Stimulated activated CD8-positive, alpha-beta memory T cell treated with anti-CD3 and anti-CD28 coated beads, Interleukin-7, amount 100 ng/mL, for 1 hour (primary cell): ENCODE results near the gene CRACR2A.

ENCODE experiments used
- DNase-seq, 2 donors: peaks; one replicate each; pipeline ENCODE4 v3.0.0-alpha.2; 2020; ENCODE audit warnings: low read depth in 2 of 2

Gene CRACR2A

DNA sequence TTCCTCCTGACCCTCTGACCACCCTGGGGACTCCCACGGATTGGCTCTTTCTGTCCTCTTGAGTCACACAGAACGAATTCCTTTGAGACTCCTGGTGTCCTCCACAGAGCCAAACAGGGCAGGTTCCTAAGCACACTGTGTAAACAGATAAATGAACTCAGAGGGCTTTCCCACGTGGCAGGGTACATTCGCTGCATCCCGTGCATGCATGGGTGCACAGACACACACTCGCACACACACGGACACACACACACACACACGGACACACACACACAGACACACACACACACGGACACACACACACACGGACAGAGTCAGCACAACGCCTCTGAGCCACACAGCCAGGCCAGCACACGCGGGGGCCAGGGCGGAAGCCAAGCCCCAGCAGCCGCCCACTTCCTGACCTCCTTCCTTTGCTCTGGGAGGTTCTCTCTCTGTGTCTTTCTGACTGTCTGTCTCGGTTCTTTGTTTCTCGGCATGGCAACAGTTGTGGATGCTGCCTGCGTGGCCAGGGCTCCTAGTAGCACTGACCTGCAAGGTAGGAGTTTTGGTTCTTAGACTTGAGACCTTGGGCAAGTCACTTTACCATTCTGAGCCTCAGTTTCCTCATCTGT lies 706 bp downstream of the CRACR2A start:
- no peak for DNase-seq

DNA sequence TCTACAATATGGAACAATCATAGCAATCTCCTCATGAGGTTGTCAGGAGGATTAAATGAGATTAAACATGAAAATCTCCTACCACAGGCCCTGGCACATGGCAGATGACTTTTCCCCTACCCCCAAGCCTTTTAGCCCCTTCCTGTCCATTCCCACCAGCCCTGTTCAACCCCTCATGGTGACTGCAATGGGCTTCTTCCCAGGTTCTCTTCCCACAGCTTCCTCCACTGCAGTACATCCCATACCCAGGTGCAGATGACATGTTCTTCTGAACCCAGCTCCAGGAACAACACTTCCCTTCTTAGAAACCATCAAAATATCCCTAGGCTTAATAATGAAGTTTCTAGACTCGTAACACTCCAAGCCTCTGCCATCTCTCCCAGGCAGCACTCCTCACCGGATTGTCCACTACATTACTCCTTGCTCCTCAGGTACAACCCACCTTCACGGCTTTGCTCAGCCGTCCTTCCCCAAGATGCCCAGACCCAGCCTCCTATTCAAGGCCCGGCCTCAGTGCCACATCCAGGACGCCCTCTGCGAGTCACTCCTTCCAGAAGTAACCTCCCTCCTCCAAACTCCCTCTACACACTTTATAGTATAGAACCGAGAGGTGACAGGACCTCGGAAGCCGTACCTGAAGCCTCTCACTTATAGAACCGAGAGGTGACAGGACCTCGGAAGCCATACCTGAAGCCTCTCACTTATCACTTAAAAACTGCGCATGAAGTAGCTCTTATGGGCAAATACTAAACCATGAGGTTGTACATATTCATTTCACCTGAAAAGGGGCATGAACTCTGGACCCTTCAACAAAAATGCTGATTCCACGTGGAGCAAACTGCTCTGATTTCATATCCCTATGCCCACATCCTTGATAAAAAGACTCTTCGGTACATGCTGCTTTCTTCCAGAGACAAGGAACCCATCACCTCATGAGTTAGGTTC lies 1.5 kb downstream of the CRACR2A start:
- DNase-seq: no peak

DNA sequence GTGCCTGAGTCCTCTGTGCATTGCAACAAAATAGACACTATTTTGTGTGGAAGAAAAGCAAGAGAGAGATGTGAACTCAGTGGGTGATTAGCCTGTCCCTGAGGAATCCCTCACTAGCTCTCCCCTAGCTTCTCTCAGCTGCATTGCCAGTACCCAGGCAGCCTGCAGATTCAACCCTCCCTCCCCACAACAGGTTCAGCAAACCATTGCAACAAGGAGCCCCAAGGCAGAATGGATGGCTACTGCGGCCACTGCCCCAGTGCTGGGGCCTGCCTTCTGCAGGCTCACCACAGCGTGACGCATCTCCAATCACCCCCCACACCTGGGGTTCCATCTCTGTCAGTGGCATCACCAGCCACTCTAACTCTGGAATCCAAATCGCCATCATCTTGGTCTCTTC lies 2.3 kb downstream of the CRACR2A start:
- no peak for DNase-seq

DNA sequence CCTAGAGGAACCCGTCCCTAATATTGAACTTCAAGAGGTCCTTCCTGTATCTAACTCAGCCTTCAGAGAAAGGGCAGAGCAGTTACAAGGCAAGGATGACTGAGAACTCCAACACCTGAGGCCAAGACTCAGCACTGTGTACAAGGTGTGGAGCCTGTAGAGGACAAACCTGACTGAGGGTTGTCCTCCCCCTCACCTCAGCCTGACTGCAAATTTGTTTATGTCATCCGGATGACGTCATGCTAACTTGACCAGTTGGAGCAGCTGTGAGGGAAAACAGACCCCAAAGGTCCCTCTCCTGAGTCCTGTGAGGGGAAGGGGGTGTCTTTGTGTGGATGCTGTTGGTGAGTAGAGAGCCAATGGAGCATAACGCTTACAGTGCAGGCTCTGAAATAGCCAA lies 4.3 kb downstream of the CRACR2A start:
- DNase-seq: no peak

DNA sequence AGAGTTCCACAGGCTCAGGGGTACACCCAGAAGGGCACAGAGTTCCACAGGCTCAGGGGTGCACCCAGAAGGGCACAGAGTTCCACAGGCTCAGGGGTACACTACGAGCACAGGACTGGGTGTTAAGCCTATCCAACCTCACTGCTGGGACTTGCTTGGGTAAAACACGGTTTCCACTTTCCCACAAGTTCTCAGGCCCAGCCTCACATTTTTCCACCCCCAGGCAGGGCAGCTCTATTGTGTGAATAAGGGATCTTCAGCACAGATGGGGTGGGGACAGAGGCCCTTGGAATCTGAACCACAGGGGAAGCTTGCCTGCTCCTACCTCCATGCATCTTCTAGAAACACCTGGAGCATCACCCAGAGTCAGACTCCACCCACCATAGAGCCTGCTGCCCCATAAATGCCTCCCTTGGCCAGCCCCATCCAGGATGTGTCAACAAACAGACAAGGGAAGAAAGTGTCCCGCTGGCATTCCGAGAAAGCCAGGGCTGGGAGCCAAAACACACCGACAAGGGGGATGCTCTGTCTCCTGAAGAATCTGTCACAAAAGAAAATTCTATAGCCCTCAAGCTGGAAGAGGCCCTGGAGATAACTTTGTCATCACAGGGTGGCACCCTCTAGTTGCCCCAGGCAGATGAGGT lies 4.8 kb downstream of the CRACR2A start:
- DNase-seq: no peak

DNA sequence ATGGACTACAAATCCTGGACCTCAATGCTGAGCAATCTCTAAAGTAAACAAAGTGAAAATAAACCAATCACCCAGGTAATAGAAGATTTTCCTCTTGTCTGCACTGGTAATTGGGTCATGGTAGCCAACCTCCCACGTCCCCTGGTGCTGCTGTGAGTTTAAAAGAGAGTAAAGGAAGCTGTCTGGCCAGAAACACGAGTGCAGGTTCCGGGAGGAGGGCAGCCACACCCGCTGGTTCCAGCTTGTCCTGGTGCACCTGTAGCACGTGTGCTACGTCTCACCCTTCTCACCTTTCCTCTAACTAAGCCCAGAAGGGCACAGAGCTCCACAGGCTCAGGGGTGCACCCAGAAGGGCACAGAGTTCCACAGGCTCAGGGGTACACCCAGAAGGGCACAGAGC lies 5.4 kb downstream of the CRACR2A start:
- DNase-seq: no peak

DNA sequence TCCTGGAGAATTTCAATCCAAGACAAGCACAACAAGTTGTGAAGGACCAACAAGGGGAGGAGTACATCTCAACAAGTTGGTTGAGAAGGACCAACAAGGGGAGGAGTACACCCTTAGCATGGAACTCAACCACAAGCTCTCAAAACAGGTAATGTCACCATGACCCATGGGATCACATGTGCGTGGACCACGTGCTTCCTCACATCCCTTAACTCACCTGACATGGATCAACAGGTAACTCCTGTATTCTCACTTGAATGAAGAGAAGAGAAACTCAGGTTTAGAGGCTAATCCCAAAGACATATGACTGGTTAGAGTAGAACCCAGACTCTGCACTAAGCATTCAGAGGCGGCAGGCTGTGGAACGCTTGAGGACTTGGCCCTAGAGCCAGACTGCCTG lies 6.2 kb downstream of the CRACR2A start:
- DNase-seq: no peak

DNA sequence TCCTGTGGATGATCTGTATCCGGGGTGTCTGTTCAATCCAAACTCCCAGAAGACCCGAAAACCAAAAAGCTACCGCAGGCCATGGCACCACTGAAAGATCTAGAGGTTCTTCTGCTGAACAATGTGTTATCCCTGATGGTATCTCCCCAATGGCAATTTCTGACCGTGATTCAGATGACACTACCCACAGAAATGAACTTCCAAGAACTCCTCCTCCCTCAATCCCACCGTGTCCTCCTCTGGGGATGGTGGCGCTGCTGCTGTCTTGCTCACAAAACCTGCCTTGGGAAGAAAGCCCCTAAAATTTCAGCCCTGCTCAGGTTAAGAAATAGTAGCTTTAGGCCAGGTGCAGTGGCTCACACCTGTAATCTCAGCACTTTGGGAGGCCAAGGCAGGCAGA lies 7.8 kb downstream of the CRACR2A start:
- DNase-seq: no peak

DNA sequence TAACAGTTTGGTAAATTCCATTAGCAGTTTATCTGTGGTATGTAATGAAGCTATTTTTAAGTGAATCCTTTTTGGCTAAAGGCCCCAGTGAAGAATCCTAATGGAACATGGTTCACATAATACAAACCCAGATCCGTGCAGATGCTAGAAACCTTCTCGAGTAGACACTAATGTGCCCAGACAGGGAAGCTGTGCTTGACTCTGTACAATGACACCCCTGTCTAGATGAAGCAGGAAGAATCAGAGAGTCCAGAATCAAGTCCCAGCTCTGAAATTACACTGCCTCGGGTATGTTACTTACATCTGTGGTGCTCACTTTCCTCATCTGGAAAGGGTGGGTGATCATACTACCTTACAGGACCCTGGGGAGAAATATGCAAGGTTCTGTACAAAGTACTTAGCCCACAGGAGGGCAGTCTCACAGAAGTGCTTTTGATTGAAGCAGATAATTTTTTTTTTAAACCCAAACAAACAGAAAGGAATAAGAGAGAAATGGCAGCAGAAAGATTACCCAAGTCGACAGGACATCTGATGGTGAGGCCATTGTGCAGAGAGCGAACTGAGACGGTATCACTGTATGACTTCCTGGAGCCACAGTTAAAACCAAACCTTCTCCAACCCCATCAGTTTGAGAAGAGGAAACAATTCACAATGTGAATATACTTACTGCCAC lies 8.5 kb downstream of the CRACR2A start:
- no peak for DNase-seq

DNA sequence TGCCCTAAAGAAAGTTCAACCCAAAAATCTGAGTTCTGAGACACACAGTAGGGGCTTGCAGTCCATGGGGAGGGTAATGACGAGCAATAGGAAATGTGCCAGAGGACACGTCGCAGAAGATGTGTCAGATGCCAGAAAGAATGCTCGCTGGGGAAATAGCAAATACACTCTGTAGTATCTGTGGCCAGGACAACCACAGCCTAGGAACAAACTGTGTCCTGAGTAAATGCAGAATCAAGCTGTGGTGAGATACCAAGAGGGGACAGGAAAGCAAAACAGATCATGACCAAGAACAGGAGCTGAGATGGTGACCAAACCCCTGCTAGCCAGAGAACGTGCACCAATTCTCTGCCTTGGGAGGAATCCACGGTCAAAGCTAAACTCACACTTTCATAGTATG lies 9.1 kb downstream of the CRACR2A start:
- no peak for DNase-seq

DNA sequence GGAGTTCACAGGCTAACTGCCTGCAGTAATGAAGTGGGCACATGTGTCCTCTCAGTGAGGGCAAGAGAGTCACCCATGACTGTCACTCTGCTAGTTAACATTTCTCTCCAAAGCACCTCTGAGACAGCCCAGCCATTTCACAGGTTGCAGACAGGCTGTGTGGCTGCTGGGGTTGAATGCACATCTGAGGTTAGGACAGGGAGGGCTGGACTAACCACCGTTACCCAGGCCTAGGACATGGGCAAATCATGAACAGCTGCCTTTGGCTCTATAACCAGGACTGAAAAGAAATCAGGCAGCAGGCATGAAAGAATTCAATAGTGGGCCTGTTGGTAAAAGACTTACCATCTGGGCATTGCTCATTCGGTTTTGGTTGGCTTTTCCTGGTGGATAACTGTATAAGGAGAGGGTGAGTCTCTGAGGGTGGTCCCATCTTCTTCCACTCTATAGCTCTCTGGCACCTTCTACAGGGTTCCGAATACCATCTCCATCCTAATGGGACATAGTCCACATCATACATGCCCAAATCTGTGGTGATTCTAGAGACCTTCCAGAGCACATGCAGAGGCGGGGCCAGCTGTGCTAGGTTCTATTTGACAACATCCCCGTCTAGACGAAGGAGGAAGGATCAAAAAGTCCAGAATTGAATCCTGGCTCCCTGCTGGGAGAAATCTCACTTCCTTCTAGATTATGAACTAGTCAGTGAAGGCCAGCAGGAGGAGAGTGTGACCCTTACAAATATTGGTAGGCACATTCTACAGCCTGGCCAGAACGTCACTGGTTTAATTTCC lies 10.8 kb downstream of the CRACR2A start:
- no peak for DNase-seq

DNA sequence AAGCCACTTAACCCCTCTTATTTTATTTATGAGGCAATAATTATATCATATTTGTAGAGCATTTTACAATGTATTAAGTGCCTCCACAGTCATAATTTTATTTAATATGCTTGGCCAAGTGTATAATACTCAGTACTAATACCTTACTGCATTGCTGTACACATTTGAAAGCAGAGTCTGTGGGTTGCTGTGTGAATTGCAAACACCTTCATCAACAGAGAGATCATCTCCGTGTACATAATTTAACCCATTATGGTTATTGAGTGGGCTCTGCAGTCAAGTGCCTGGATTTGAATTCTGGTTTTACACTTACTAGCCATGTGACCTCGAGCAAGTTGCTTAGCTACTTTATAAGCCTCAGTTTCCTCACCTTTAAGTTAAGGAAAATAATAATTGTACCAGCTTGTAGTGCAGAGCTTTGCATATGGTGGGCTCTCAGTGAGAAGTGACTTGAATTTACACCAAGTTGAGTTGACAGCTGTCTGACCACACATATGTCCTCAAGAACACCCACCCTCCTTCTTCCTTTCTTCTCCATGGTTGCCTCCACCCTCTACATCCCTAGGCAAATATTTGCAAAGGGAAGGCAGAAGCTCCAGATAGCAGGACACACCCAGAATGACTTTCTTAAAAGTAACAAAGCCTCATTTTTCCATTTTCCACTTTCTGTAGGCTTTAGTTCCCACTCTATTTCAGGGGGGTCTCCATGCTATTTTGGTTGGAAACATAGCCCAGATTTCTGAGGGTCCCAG lies 12.3 kb downstream of the CRACR2A start:
- DNase-seq: no peak

DNA sequence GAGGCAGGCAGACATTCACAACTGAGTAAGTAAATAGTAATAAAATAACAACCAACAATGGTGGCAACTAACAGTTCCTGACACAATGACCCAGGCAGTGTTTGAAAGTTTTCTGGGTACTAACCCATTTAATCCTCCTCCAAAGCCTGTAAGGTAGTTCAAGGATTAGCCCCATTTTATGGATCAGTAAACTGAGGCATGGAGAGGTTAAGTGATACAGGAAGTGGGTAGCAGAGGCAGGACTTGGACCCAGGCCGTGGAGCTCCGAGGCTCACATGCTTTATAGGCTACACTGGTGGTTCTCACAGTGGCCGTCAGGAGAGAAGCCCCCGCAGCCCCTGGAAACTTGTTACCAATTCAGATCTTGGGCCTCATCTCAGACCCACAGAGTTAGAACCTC lies 17.5 kb downstream of the CRACR2A start:
- no peak for DNase-seq

DNA sequence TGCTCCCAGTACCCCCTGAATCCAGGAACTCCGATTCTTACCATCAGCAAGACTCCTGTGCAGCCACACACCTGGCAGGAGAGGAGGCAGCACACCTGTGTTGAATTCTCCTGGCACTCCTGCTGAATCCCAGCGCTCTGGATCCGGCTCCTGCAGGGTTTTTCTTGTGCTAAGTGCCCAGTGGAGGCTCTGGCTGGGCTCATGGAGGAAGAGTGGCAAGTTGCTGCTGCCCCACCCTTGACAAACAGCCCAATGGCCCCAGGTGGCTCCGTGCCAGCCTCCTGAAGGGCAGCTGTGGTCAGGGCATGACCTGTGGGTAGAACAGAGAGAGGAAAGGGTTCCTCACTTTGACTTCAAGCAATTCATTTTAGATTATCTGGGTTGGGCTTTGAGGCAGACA lies 20.0 kb downstream of the CRACR2A start:
- no peak for DNase-seq

DNA sequence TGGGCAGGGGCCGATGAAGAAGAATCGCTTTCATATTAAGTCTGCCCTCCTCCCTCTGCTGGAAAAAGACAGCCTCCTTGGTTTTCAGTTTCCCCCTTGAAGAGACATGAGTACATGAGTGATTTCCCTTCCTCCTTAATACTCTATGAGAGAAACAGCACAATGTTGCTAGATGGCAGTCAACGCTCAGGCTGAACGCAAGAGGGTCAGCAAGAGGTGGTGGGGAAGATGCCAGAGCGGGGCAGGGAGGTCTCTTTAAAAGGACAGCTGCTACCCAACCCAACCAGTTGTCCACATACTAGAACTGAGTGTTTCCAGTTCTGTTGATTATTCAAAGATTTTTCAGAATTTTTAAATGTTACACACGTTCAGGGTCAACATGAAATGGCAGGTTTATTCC lies 22.8 kb downstream of the CRACR2A start:
- no peak for DNase-seq

DNA sequence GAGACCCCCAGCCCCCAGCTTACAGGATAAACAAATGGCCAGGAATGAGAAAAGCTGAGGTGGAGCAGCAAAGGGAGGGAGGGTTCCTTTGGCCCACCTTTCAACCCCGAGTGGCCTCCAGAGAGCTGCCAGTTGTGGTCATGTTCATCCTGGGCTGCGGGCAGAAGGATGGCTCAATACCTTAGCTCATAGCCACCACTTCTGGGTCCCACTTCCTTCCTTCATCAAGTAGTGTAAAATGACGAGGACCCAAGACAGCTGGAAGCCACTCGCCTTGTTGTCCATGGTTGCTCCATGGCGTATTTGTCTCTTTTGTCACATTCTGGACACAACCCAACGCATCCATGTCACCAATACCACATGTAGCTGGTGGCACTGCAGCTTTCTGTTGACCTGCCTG lies 24.2 kb downstream of the CRACR2A start:
- DNase-seq: no peak

DNA sequence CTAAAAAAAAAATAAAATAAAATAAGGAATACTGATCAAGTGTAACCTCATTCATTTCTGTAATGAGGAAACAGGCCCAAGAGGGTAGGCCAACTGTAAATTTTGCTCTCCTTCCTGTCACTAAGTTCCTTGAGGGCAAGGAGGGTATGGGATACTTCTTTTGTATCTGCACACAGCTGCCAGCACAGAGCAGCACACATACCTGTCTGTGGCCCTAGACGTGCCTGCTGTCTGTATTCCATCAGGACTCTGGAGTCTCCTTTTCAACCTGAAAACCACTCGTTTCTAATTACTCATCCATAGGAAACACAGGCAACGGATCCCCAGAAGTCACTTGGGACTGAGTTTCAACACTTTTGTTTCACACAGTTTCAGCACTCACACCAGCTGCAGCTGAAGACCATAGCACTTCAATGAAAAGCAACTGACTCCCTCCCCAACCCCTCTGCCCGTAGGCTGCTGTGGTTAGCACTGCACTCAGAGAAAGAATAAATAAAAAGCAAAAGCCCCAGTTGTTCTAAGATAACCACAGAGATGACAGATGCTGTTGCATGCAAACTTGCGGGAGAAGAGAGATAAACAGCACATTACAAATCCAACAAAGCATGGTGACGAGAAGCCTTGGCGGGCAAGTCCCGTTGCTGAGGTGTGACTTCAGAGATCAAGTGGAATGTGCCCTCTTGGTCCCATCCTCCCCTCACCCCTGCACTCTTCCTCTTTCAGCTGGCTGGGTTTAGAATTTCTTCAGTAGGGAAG lies 24.9 kb downstream of the CRACR2A start:
- DNase-seq: peak in 1 of 2 donors; percentile 4

DNA sequence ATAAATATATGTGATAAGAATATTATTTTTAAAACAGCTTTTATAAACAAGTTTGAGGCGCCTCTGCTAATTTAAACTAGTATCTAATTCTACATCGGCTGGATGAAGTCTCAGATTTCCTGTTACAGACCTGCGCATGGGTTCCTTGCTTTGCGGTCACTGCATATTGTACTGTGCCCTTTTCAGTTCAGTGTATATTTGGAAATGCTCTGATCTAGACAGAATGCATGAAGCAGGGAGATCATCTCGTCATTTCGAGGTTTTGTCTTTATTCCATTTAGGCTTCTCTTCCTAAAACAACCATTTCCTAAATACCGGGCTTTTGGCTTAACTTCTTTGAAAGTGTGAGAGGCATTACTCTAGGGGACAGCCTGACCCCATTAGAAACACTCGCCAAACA lies 25.6 kb downstream of the CRACR2A start:
- no peak for DNase-seq

DNA sequence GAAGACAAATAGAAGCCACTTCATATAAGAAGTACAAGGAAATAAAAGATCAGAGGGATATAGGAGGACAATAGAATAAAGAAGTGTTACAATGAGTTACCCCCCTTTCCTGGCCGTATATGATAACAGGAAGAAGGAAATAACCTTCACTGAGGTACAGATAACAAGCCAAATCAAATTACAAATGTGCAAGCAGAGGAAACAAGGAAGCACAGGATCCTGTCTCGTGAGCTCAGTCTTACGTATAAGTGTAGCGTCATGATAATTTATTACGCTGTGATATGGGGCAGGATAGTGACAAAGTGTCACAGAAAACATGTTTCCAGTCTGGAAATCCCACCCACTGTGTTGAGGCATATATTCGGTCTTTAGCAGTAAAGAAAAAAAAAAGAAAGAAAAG lies 26.5 kb downstream of the CRACR2A start:
- DNase-seq: no peak
